Hepatocyte (in vitro differentiated cells): Measurements from ENCODE around the gene CYP4X1. TPM values are rescaled to one million over a fixed set of nuclear protein-coding genes. Genes with fewer than 3 reads are reported as not detected.
"Not testable (repeated sequence)": the region's sequence is repeated elsewhere in the genome, so short reads cannot be mapped to it uniquely, and the experiment has no call there.

ENCODE experiments used
- DNase-seq: peaks from one replicate; pipeline ENCODE4 v3.0.0-alpha.2; 2016; ENCODE audit warnings: low spot score
- H2AFZ ChIP-seq: fragments of 200-600 bp; sonication (generic); 2 replicates; pipeline ENCODE4 v1.6.0; 2016; ENCODE audit warnings: antibody characterized with exemption, mild to moderate bottlenecking
- H3K27ac ChIP-seq: fragments of 200-600 bp; sonication (generic); 2 replicates; pipeline ENCODE4 v1.5.1; 2016; ENCODE audit warnings: mild to moderate bottlenecking
- H3K27me3 ChIP-seq: fragments of 200-600 bp; sonication (generic); 2 replicates; pipeline ENCODE4 v1.6.1; 2016
- H3K36me3 ChIP-seq: fragments of 200-600 bp; sonication (generic); replicated peaks from 2 replicates; pipeline ENCODE4 v1.5.1; 2016; ENCODE audit warnings: low read depth; ENCODE audit not compliant: insufficient read depth
- H3K4me1 ChIP-seq: fragments of 200-600 bp; sonication (generic); 2 replicates; pipeline ENCODE4 v1.5.1; 2016; ENCODE audit warnings: mild to moderate bottlenecking, moderate library complexity; ENCODE audit not compliant: insufficient read depth
- H3K4me2 ChIP-seq: fragments of 200-600 bp; sonication (generic); 2 replicates; pipeline ENCODE4 v1.6.0; 2016
- H3K4me3 ChIP-seq: fragments of 200-600 bp; sonication (generic); 2 replicates; pipeline ENCODE4 v1.5.1; 2016; ENCODE audit warnings: mild to moderate bottlenecking
- H3K79me2 ChIP-seq: fragments of 200-600 bp; sonication (generic); 2 replicates; pipeline ENCODE4 v1.6.0; 2017; ENCODE audit warnings: mild to moderate bottlenecking
- H3K9me2 ChIP-seq: fragments of 200-600 bp; sonication (generic); replicated peaks from 2 replicates; pipeline ENCODE4 v1.6.0; 2017; ENCODE audit warnings: mild to moderate bottlenecking; ENCODE audit not compliant: insufficient read depth
- H3K9me3 ChIP-seq: fragments of 200-600 bp; sonication (generic); 2 replicates; pipeline ENCODE4 v1.5.1; 2016; ENCODE audit warnings: low read depth, mild to moderate bottlenecking
- H4K20me1 ChIP-seq: fragments of 200-600 bp; sonication (generic); 2 replicates; pipeline ENCODE4 v1.6.0; 2016; ENCODE audit warnings: mild to moderate bottlenecking; ENCODE audit not compliant: insufficient read depth, poor library complexity, severe bottlenecking
- CTCF ChIP-seq: fragments of 200-600 bp; sonication (generic); IDR thresholded peaks from 2 replicates; pipeline ENCODE4 v1.5.1; 2016; ENCODE audit warnings: antibody characterized with exemption, mild to moderate bottlenecking; ENCODE audit not compliant: poor library complexity
- EZH2 ChIP-seq: fragments of 200-600 bp; sonication (generic); IDR thresholded peaks from 2 replicates; pipeline ENCODE4 v1.6.1; 2016; ENCODE audit warnings: antibody characterized with exemption, mild to moderate bottlenecking, borderline replicate concordance
- EZH2phosphoT487 ChIP-seq: fragments of 200-600 bp; sonication (generic); IDR thresholded peaks from one replicate; pipeline ENCODE4 v1.6.1; 2018; ENCODE audit warnings: antibody characterized with exemption, mild to moderate bottlenecking, low read depth, moderate library complexity; ENCODE audit not compliant: unreplicated experiment, severe bottlenecking
- WGBS: methylation state at CpG from one replicate; pipeline ENCODE4 v1.1.6; 2016; ENCODE audit warnings: low lambda C conversion rate; ENCODE audit errors: missing lambda C conversion rate; 5-methylcytosine and 5-hydroxymethylcytosine counted together
- polyA plus RNA-seq: library from polyadenylated mRNA; unstranded; fragments of >200 nt; fragmentation: Nextera tagmentation; extraction: Ambion mirVana; gene quantifications from 2 replicates; pipeline ENCODE4 v1.2.1, GENCODE V29; 2016
- total RNA-seq: library from RNA; depleted of rRNA; stranded (reverse); fragments of >200 nt; gene quantifications from 2 replicates; pipeline ENCODE4 v1.2.3, GENCODE V29; 2014

CYP4X1 gene
- total and polyA plus RNA-seq, 2 experiments from 2014 or later: 0.97 to 1.8 TPM

- Histone ChIP-seq H2AFZ (no peak overlapping the region), H3K9me3 (no peaks in the 10 kb centered on the region), H3K4me3 (no peak overlapping the region), H3K4me1 (no peaks in the 10 kb centered on the region), H4K20me1 (no peaks in the 10 kb centered on the region), H3K9me2 (no peaks in the 10 kb centered on the region), H3K27me3 (no peaks in the 10 kb centered on the region), H3K36me3 (no peaks in the 10 kb centered on the region), H3K4me2 (no peak overlapping the region), H3K79me2 (no peaks in the 10 kb centered on the region), H3K27ac (no peak overlapping the region)
- 90% methylated on average over 5 of the region's 5 CpGs for WGBS
- no peak for TF ChIP-seq EZH2
- no peak for TF ChIP-seq CTCF
- TF ChIP-seq EZH2phosphoT487: no peak
- no peak for DNase-seq
Observed at GRCh38 chr1:47003896-47004403, 19.5 kb upstream of the CYP4X1 start.

GRCh38 chr1:47006437-47006836 is 17.0 kb upstream of the CYP4X1 start:
- not testable (repeated sequence) for H3K4me2 ChIP-seq, H4K20me1 ChIP-seq, H3K9me3 ChIP-seq, H3K79me2 ChIP-seq, DNase-seq, H3K27me3 ChIP-seq, H3K27ac ChIP-seq, H3K4me3 ChIP-seq, H3K36me3 ChIP-seq, H3K4me1 ChIP-seq, H2AFZ ChIP-seq, H3K9me2 ChIP-seq
- WGBS: 90% methylated on average over 9 of the region's 9 CpGs

GRCh38 chr1:47013293-47013692 is 10.2 kb upstream of the CYP4X1 start:
- Histone ChIP-seq H3K9me2 (no peaks in the 10 kb centered on the region), H3K9me3 (no peaks in the 10 kb centered on the region), H3K79me2 (no peaks in the 10 kb centered on the region), H2AFZ (no peak overlapping the region), H3K4me2 (no peak overlapping the region), H4K20me1 (no peaks in the 10 kb centered on the region), H3K4me1 (no peaks in the 10 kb centered on the region), H3K4me3 (no peak overlapping the region), H3K36me3 (no peaks in the 10 kb centered on the region), H3K27me3 (no peaks in the 10 kb centered on the region), H3K27ac (no peak overlapping the region)
- 70% methylated on average over 2 of the region's 2 CpGs for WGBS
- TF ChIP-seq EZH2phosphoT487: no peak
- TF ChIP-seq EZH2: no peak
- no peak for TF ChIP-seq CTCF
- no peak for DNase-seq

GRCh38 chr1:47021070-47021469 is 2.4 kb upstream of the CYP4X1 start:
- 89% methylated on average over 2 of the region's 2 CpGs for WGBS

More at GRCh38 chr1:47021070-47021469, 2.4 kb upstream of the CYP4X1 start:
- no peaks in the 10 kb centered on the region for H3K79me2 ChIP-seq
- TF ChIP-seq EZH2: no peak
- no peak for TF ChIP-seq CTCF
- TF ChIP-seq EZH2phosphoT487: no peak
- no peaks in the 10 kb centered on the region for H3K9me2 ChIP-seq
- no peaks in the 10 kb centered on the region for H3K36me3 ChIP-seq
- DNase-seq: no peak
- H3K4me2 ChIP-seq: no peak overlapping the region
- H3K4me1 ChIP-seq: no peaks in the 10 kb centered on the region
- no peak overlapping the region for H3K4me3 ChIP-seq
- H3K27ac ChIP-seq: no peak overlapping the region
- no peaks in the 10 kb centered on the region for H4K20me1 ChIP-seq
- no peaks in the 10 kb centered on the region for H3K9me3 ChIP-seq
- H3K27me3 ChIP-seq: peaks cover 33% of the 10 kb centered on the region
- H2AFZ ChIP-seq: no peak overlapping the region
